BLaER1 (cell line): ENCODE results near the gene CREB5.

Experiments
- H3K27ac ChIP-seq: shearing (Covaris generic); formaldehyde crosslinking; 2 replicates; pipeline ENCODE4 v1.8.1; 2022
- H3K27me3 ChIP-seq: shearing (Covaris generic); formaldehyde crosslinking; 2 replicates; pipeline ENCODE4 v1.8.1; 2022
- H3K36me3 ChIP-seq: shearing (Covaris generic); formaldehyde crosslinking; 2 replicates; pipeline ENCODE4 v1.8.1; 2022
- H3K4me1 ChIP-seq: shearing (Covaris generic); formaldehyde crosslinking; 2 replicates; pipeline ENCODE4 v1.8.1; 2022
- H3K4me2 ChIP-seq: shearing (Covaris generic); formaldehyde crosslinking; 2 replicates; pipeline ENCODE4 v1.8.1; 2022
- H3K4me3 ChIP-seq: shearing (Covaris generic); formaldehyde crosslinking; 2 replicates; pipeline ENCODE4 v1.8.1; 2022
- H3K9ac ChIP-seq: shearing (Covaris generic); formaldehyde crosslinking; 2 replicates; pipeline ENCODE4 v1.8.1; 2022
- H3K9me3 ChIP-seq: shearing (Covaris generic); formaldehyde crosslinking; 2 replicates; pipeline ENCODE4 v1.8.1; 2022
- H4K20me1 ChIP-seq: shearing (Covaris generic); formaldehyde crosslinking; 2 replicates; pipeline ENCODE4 v1.8.1; 2022
- Cebpa-rat ChIP-seq: shearing (Covaris generic); IDR thresholded peaks from 2 replicates; pipeline ENCODE4 v1.8.1; 2022

The CREB5 gene

DNA sequence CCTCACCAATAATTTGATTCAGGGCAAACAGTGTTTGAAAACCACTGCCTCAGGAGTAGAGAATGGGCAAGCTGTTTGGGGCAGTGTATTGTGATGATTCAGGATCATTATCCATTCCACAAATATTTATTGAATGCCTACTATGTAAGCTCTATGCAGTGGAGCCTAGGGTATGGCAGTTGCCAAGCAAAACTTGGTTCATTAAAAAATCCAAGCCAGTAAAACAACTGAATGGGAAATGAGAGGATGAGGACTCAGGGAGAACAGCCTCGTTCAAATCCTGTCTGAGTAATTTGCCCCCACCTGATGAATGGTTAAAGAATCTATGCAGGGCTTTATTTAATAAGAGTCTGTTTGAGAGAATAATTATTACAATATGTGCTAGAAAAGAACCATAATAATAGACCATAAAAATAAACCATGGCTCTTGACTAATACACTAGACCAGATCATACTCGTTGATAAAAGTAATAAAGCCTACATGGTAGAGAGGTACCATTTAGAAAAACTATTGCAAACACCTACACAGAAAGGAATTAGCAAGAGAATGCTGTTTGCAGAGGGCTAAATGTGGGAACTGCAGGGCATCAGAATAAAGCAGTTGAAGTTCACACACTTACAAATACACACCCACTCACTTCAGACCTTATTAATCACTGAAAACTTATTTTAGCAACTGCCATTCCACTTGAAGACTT lies 71.7 kb downstream of the CREB5 start:
- Histone ChIP-seq H3K4me1 (peaks cover 68% of the 10 kb centered on the region), H3K27me3 (no peaks in the 10 kb centered on the region)
- TF ChIP-seq Cebpa-rat, result no peak

DNA sequence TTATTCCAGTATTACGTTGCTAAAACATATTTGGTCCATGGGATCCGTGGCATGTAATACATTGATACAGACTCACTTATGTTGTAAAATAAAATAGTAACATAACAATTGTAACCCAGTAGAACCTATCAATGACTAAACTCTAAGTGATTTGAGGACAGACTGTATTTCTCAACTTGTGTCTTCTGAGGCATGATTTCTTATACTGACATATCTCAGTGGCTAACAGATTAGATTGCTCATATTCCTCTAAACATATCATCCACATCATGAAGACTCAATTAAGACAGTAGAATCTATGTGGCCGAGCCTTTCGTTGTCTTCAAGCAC lies 72.3 kb downstream of the CREB5 start:
- Histone ChIP-seq H3K4me2 (no peak overlapping the region), H3K36me3 (no peaks in the 10 kb centered on the region), H3K4me1 (peaks cover 65% of the 10 kb centered on the region), H3K27me3 (no peaks in the 10 kb centered on the region), H3K9me3 (peaks cover 19% of the 10 kb centered on the region), H4K20me1 (no peaks in the 10 kb centered on the region), H3K27ac (no peak overlapping the region), H3K9ac (no peak overlapping the region), H3K4me3 (no peak overlapping the region)
- TF ChIP-seq Cebpa-rat, result no peak

More for the DNA sequence above, 71.7 kb downstream of the CREB5 start:
- no peak overlapping the region for H3K27ac ChIP-seq
- H4K20me1 ChIP-seq, result no peaks in the 10 kb centered on the region
- H3K4me3 ChIP-seq, result no peak overlapping the region
- H3K36me3 ChIP-seq, result no peaks in the 10 kb centered on the region
- no peak overlapping the region for H3K9ac ChIP-seq
- H3K9me3 ChIP-seq, result peaks cover 15% of the 10 kb centered on the region
- H3K4me2 ChIP-seq, result no peak overlapping the region

DNA sequence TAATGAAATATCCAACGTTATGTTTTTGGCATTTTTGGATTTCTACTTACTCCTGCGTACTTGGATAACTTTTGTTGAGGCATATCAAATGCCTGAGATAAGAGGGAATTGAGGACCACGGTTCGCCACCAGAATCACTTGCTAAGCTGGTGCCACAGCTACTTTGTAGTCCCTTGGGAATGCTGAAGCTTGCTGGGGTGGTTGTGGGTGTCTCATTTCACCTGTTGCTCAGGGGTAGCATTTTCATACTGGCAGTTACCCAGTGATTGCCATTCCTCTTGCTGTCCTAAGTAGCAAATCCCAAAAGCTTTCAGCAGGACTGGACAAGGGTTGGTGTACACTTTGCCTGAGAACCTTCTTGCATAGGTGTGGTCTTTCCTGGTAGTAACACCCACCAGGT lies 75.2 kb downstream of the CREB5 start:
- no peak overlapping the region for H3K27ac ChIP-seq
- no peaks in the 10 kb centered on the region for H3K36me3 ChIP-seq
- no peak for TF ChIP-seq Cebpa-rat
- H3K4me2 ChIP-seq, result peak overlapping the region; percentile 57; the same call in 1 of the 2 replicates
- no peaks in the 10 kb centered on the region for H3K27me3 ChIP-seq
- H3K4me3 ChIP-seq, result no peak overlapping the region
- H3K4me1 ChIP-seq, result peaks cover 36% of the 10 kb centered on the region
- no peaks in the 10 kb centered on the region for H4K20me1 ChIP-seq
- peaks cover 40% of the 10 kb centered on the region for H3K9me3 ChIP-seq
- no peak overlapping the region for H3K9ac ChIP-seq

DNA sequence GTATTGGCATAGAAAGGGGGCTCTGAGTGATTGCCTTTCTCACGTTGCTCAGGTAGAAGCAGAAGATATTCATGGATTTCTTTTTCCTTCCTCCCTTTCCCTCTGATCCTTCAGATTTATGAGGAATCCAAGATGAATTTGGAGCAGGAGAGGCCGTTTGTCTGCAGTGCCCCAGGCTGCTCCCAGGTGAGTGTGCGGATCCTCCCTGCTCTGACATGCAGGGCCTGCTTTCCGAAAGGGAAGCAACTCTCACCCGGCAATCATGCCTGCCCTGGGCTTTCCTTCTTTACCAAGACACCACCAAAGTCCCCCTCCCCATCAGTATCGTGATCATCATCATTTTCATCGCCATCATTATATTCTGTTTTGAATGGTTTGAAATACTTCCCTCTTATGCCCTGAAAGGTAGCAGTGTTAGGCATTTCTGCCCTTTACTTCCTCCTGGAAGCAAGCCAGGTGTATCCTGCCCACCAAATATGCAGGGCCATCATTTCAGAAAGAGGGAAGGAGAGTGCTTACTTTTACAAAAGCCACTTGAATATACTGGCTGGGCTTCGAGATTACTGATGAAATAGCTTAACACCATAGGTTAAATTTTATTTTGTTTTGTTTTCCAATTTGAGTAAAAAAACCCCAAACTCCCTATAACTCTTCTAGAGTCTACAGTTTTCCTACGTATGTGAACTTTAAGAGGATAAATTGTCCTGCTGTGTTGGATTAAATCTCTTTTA lies 75.9 kb downstream of the CREB5 start:
- Histone ChIP-seq H3K4me2 (peak overlapping the region; percentile 57), H3K4me1 (peaks cover 32% of the 10 kb centered on the region), H3K9ac (no peak overlapping the region), H3K36me3 (no peaks in the 10 kb centered on the region), H3K27me3 (no peaks in the 10 kb centered on the region), H3K27ac (no peak overlapping the region), H3K9me3 (peaks cover 40% of the 10 kb centered on the region), H4K20me1 (no peaks in the 10 kb centered on the region), H3K4me3 (no peak overlapping the region)
- TF ChIP-seq Cebpa-rat, result no peak

DNA sequence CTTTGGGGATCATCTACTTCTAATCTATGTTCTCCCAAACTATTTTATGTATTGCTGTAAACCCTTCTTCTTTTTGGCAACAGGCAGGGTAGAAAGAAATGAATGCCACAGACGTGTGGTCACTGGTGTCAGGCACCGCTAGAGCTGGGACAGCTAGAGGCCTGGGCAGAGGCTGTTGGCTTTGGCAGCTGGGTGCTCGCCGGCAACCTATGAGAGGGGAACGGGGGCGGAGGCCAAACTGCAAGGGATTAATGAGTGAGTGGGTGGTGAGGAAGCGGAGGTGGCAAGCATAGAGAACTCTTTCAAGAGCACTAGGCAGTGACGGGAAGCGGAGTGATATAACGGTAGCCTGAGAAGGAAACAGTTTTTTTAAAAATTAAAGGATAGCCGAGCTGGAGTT lies 78.5 kb downstream of the CREB5 start:
- no peaks in the 10 kb centered on the region for H3K36me3 ChIP-seq
- no peaks in the 10 kb centered on the region for H4K20me1 ChIP-seq
- no peak for TF ChIP-seq Cebpa-rat

DNA sequence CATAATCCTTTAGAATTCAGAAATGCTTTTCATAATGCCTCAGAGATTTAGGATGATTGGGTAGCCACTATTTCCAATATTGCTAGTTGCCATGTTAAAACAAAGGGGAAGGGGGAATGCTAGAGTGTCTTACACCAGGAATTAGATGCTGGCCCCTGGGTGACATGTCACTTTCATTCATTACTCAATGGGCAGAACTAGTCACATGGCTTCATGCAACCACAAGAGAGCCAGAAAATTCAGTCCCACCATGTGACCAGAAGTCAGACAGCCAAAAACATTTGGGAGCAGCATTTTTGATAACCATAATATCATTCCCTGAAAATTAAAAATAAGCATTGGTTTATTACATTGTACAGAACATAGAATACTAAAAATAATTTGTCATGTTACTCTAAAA lies 81.2 kb downstream of the CREB5 start:
- H3K9ac ChIP-seq, result no peak overlapping the region
- no peak overlapping the region for H3K4me3 ChIP-seq
- peaks cover 16% of the 10 kb centered on the region for H3K4me1 ChIP-seq
- no peaks in the 10 kb centered on the region for H4K20me1 ChIP-seq
- peak overlapping the region; percentile 34 for H3K4me2 ChIP-seq
- no peaks in the 10 kb centered on the region for H3K27me3 ChIP-seq
- H3K36me3 ChIP-seq, result no peaks in the 10 kb centered on the region
- peaks cover 29% of the 10 kb centered on the region for H3K9me3 ChIP-seq
- TF ChIP-seq Cebpa-rat, result no peak
- H3K27ac ChIP-seq, result no peak overlapping the region

More for the DNA sequence above, 78.5 kb downstream of the CREB5 start:
- Histone ChIP-seq H3K4me2 (no peak overlapping the region), H3K27me3 (no peaks in the 10 kb centered on the region), H3K9ac (no peak overlapping the region), H3K4me1 (peaks cover 28% of the 10 kb centered on the region), H3K27ac (no peak overlapping the region), H3K4me3 (no peak overlapping the region), H3K9me3 (peaks cover 40% of the 10 kb centered on the region)

DNA sequence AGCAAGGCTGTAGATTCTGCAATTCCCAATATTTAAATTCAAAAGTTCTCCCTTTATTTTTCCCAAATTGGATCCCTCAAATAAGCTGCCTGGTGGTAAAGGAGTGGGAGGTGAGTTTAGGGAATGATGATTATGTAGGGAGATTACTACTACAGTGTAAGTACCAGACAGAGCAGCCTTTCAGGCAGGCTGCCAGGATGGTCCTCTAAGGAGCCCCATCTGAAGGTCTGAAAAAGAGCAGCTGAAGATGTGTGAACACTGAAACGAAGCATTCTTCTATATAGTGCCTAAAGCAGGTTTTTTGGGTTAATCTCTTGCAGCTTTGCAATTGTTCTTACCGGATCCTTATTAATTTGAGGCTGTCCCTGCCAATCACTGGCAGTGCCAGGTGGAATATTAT lies 84.7 kb downstream of the CREB5 start:
- no peak overlapping the region for H3K27ac ChIP-seq
- peaks cover 23% of the 10 kb centered on the region for H3K4me1 ChIP-seq
- H4K20me1 ChIP-seq, result no peaks in the 10 kb centered on the region
- H3K4me3 ChIP-seq, result no peak overlapping the region
- H3K9ac ChIP-seq, result no peak overlapping the region
- H3K9me3 ChIP-seq, result peaks cover 21% of the 10 kb centered on the region
- no peak overlapping the region for H3K4me2 ChIP-seq
- no peaks in the 10 kb centered on the region for H3K36me3 ChIP-seq
- TF ChIP-seq Cebpa-rat, result no peak
- no peaks in the 10 kb centered on the region for H3K27me3 ChIP-seq

DNA sequence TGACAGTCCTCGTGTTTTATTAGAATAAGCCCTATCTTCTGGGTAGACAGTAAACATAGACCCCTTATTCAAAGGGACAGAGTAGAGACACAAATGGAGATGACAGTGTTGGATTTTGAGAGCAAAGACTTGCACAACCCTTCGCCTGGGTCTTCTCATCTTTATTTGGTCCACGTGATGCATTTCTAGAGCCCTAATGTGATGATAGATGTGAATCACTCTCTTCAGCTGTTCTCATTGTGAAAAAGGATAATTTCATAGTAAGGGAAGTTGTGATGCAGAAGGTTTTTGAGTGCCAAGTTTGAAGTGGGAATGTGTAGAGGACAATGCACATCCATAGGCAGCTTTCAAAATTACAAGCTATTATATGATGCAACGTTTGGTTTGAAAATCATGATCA lies 86.3 kb downstream of the CREB5 start:
- Histone ChIP-seq H3K27me3 (no peaks in the 10 kb centered on the region), H3K27ac (no peak overlapping the region), H3K9me3 (peaks cover 21% of the 10 kb centered on the region), H3K4me1 (peaks cover 27% of the 10 kb centered on the region), H3K4me2 (no peak overlapping the region), H3K4me3 (no peak overlapping the region), H3K36me3 (no peaks in the 10 kb centered on the region), H3K9ac (no peak overlapping the region), H4K20me1 (no peaks in the 10 kb centered on the region)
- no peak for TF ChIP-seq Cebpa-rat

DNA sequence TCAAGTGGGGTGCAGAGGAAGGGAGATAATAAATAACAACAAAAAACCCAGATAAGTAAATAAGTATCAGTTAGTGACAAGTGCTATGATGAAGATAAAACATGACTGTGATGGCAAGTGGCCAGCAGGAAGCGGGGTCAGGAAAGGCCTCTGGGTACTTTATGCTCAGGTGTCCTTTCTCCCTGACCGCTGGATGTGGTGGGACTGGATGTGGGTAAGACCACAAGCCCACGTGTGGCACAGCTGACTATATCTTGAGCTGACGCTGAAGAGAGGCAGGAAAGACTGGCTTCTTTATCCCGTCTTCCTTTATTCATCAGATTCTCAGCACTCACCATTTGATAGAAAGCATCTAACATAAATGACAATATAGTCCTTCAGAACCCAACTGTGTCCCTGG lies 87.8 kb downstream of the CREB5 start:
- peak overlapping the region; percentile 8; the same call in 1 of the 2 replicates for H3K27ac ChIP-seq
- H3K9ac ChIP-seq, result no peak overlapping the region
- H3K9me3 ChIP-seq, result peaks cover 21% of the 10 kb centered on the region
- H3K4me1 ChIP-seq, result peaks cover 42% of the 10 kb centered on the region
- H3K27me3 ChIP-seq, result no peaks in the 10 kb centered on the region
- H3K36me3 ChIP-seq, result no peaks in the 10 kb centered on the region
- no peak overlapping the region for H3K4me3 ChIP-seq
- no peak for TF ChIP-seq Cebpa-rat
- H4K20me1 ChIP-seq, result no peaks in the 10 kb centered on the region
- H3K4me2 ChIP-seq, result peak overlapping the region; percentile 45

DNA sequence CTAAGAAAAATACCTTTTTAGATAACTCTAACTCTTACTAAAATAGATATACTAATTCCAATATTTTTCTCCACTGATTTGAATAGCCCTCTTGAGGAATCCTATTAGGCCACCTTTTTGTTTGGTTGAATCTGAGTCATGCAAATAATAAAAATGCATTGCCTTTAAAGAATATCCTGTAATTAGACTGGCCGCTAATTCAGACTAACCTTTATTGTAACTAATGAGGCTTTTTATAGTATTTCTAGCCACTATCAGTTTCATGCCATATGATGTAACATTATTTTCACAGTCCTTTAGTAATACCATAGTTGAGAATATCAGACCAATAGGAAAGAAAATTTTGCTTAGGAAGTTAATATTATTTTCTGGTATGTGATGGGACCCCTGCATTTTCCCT lies 90.1 kb downstream of the CREB5 start:
- Histone ChIP-seq H3K9me3 (peaks cover 23% of the 10 kb centered on the region), H3K4me1 (peaks cover 64% of the 10 kb centered on the region), H3K36me3 (no peaks in the 10 kb centered on the region), H3K9ac (no peak overlapping the region), H3K4me3 (no peak overlapping the region), H3K27me3 (no peaks in the 10 kb centered on the region), H3K27ac (no peak overlapping the region), H4K20me1 (no peaks in the 10 kb centered on the region), H3K4me2 (no peak overlapping the region; the same call in 1 of the 2 replicates)
- no peak for TF ChIP-seq Cebpa-rat
